SU-DHL-6 (cell line): Measurements from ENCODE around the gene POLE3.

Experiments used
- CTCF ChIP-seq: fragments of 200-600 bp; sonication (generic); IDR thresholded peaks from one replicate; pipeline ENCODE4 v1.5.1; 2017; ENCODE audit warnings: antibody characterized with exemption, mild to moderate bottlenecking, low read length, moderate library complexity; ENCODE audit not compliant: insufficient read depth, poor library complexity, severe bottlenecking
- EZH2phosphoT487 ChIP-seq: fragments of 200-600 bp; sonication (generic), shearing (Covaris generic); conservative IDR thresholded peaks from 2 replicates; pipeline ENCODE4 v1.6.1; 2018; ENCODE audit warnings: mild to moderate bottlenecking, antibody characterized with exemption, low read length, moderate library complexity, mixed read lengths

- TF ChIP-seq CTCF (no peak), EZH2phosphoT487 (no peak)
Measured at GRCh38 chr9:113421726-113422125, 11.3 kb upstream of the POLE3 start.
